Hematopoietic multipotent progenitor cell treated with erythropoietin and hydrocortisone succinate and interleukin-3 and kit ligand, for 6 days (in vitro differentiated cells): Measurements from ENCODE around the gene AQP3.
"Not testable (repeated sequence)": the region's sequence is repeated elsewhere in the genome, so short reads cannot be mapped to it uniquely, and the experiment has no call there.

Experiments
- DNase-seq: peaks from one replicate; pipeline ENCODE4 v3.0.0-alpha.2; 2015

AQP3 gene

GRCh38 chr9:33408087-33408486 is 39.3 kb downstream of the AQP3 start:
- DNase-seq = no peak

GRCh38 chr9:33407061-33407460 is 40.3 kb downstream of the AQP3 start:
- DNase-seq = no peak

GRCh38 chr9:33404788-33405362 is 42.5 kb downstream of the AQP3 start:
- DNase-seq = no peak

- DNase-seq = no peak
Observed at GRCh38 chr9:33403941-33404787, 43.2 kb downstream of the AQP3 start.

- DNase-seq = not testable (repeated sequence)
Observed at GRCh38 chr9:33402371-33402770, 45.0 kb downstream of the AQP3 start, which contains the start of gene AQP7. Gene AQP7 (minus strand): TSS chr9:33402568. CDS start chr9:33401262, 1,306 bp downstream.

GRCh38 chr9:33401809-33402208 is 45.6 kb downstream of the AQP3 start:
- DNase-seq = not testable (repeated sequence)

- not testable (repeated sequence) for DNase-seq
Observed at GRCh38 chr9:33399047-33399446, 48.3 kb downstream of the AQP3 start.

- not testable (repeated sequence) for DNase-seq
Observed at GRCh38 chr9:33397801-33398200, 49.6 kb downstream of the AQP3 start.

GRCh38 chr9:33395159-33395879 is 52.1 kb downstream of the AQP3 start:
- not testable (repeated sequence) for DNase-seq

- DNase-seq = not testable (repeated sequence)
Observed at GRCh38 chr9:33393986-33394385, 53.4 kb downstream of the AQP3 start.

- no peak for DNase-seq
Observed at GRCh38 chr9:33393581-33393980, 53.8 kb downstream of the AQP3 start.

- not testable (repeated sequence) for DNase-seq
Observed at GRCh38 chr9:33392591-33393021, 54.8 kb downstream of the AQP3 start.
